ENCODE measurements around the gene CACNB4.
"Not testable (repeated sequence)": the region's sequence is repeated elsewhere in the genome, so short reads cannot be mapped to it uniquely, and the experiment has no call there.

Gene CACNB4

GRCh38 chr2:151942540-151943205, 156.2 kb downstream of the CACNB4 start:
- DNase-seq (ENCODE audit: low read depth): not testable (repeated sequence)

DNA sequence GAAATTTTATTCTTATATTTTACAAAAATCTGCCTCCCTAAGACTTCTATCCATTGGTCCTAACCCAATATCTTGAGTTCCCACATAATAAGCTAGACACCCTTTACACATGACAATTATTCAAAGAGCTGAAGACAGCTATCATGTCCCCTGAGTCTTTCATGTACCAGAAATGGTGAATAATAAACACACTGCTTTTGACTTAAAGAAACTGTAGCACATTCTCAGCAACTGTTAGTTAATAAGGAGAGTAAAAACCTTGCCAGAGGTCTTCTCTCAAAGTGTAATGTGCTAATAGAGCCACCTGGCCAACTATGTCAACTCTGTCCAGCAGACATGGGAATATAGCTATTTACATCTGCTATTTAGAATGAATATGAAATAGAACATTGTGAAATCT, 160.9 kb downstream of the CACNB4 start:
- DNase-seq (ENCODE audit: low read depth): no peak

GRCh38 chr2:151936626-151937025, 162.2 kb downstream of the CACNB4 start:
- no peak for DNase-seq (ENCODE audit: low read depth)

DNA sequence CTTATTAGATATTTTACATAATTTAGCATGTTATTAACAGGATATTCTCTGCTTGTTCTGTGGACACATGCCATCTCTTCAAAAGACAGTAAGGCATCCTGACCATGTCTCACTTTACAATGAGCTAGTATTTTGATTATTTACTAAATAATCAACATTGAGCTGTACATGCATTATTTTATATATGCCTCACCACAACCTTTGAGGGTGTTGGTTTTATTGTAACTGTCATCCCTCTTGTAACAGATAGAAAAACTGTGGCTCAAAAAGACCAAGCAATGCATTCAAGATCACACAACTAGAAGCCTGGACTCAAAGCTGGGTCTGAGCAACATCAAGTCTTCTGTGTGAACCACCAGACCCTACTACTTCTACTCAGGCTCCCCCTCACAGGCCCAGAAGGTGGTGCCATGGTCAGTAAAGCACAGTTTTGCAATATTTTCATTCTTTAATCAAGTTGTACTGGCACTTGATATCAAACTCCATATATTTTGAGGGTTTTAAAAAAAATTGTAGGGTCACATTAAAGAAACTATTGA, 165.5 kb downstream of the CACNB4 start:
- no peak for DNase-seq (ENCODE audit: low read depth)

DNA sequence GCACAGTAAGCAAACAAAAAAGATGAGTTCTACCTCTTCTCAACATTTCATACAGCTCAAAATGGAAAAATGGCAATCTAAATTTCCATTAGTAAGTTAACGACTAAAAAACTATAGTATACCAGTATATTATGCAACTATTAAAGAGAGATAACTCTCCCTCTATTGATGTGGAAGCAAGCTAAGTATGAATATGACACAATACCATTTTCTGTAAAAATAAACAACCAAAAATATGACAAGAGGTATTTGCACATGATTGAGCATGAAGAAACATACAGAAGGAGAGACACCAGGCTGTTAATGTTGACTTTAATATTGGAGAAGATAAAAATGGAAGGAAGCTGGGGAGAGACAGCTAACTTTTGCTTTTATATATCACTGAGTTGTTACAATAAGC, 167.1 kb downstream of the CACNB4 start:
- DNase-seq (ENCODE audit: low read depth): no peak

GRCh38 chr2:151931030-151931611, 167.7 kb downstream of the CACNB4 start:
- no peak for DNase-seq (ENCODE audit: low read depth)

- DNase-seq (ENCODE audit: low read depth): no peak
Measured at GRCh38 chr2:151930042-151930441, 168.8 kb downstream of the CACNB4 start.

DNA sequence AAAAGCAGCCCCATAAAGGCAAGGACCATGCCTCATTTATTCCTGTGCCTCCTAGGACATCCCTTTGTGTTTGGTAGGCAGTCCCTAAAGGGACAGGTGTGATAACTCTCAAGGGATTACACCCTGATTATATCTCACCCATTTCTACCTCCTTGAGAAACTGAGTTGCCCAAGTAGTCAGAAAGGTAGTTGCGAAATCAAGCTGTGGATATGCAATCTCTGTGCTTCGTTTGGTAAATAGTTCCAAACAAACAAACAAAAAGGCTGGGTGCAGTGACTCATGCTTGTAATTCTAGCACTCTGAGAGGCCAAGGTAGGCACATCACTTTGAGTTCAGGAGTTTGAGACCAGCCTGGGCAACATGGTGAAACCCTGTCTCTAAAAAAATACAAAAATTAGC, 170.5 kb downstream of the CACNB4 start:
- DNase-seq (ENCODE audit: low read depth): no peak

DNA sequence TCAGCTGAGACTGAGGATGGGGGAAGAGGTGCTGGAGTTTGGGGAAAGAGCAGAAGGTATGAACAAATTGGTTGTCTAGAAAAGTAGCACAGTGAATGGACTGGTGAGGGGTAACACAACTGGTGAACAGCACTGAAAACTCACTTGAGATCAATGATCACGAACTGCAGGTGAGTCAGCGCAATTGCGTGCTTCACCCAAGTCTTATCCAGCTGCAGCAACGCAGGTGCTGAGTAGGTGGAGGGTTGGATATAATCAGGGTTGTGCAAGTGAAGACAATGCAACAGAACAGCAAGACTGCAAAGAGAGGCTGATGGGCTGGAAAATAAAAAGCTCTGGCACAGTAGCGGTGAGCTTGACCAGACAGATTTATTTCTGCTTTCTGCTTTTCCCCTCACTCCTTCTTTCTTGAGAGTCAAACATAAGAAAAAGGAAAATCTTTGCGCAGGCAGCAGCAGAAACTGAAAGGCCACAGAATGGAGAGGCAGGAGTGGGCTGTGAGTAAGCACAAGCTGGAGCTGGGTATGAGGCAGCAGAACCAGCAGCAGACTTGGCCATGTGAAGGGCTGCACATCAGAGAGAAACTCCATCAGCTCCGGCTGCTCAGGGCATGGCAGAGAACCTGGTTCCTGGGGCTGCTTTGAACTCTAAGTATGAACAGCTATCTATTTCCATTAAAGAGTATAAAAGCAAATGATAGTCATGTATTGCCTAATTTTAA, 171.2 kb downstream of the CACNB4 start:
- no peak for DNase-seq (ENCODE audit: low read depth)

DNA sequence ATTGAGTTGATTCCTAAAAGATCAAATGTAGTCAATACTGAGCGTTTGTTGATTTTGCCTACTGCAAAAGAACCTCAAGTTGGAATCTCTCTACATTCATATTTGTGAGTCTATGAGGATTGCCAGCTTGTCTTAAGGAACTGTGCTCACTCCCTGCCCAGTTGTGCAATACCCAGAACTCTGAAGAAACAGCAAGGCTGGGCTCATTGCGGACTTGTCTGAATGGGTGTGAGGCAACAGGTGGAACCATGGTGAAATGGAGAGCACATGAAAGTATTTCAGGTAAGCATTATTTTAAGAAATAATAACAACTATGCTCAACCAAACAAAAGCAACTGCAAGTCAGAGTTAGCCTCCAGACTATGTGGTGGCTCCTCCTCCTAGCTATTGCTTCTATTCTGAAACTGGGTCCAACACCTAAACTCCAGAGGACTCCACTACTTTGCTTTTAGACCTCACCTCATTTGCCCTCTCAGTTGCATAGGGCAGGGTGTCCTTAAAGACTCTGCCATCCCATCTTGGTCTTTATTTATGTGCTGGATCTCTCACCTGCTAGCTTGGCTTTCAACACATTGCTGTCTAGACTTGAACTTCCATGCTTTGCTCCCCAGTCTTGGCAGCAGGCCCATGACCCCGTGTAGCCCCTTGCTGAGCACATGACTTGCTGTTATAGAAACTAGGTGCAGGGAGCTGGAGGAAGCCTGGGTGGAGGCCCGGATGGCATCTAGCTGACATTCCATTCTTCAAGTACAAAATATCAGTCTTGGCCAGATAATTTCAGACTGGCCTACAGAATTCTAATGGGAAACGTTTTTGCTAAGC, 175.8 kb downstream of the CACNB4 start:
- DNase-seq (ENCODE audit: low read depth): no peak

DNA sequence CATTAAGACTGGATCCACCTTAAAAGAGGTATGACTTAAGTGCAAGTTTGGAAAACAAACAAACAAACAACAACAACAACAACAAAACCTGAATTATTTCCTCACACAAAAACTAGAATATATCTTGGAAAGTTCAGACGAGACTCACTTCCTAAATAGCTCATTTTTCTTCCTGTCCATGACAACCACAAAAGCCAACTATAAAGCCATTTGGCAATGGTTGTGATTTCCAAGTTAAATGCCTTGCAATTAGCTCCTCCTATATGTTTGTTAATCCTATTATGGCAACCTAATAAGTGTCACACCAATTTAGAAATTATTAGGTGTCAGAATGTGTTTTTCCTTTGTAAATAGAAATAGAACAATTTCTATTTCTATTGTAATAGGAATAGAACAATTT, 179.1 kb downstream of the CACNB4 start:
- DNase-seq (ENCODE audit: low read depth): no peak

- DNase-seq (ENCODE audit: low read depth): no peak
Measured at GRCh38 chr2:151918308-151918707, 180.5 kb downstream of the CACNB4 start.

DNA sequence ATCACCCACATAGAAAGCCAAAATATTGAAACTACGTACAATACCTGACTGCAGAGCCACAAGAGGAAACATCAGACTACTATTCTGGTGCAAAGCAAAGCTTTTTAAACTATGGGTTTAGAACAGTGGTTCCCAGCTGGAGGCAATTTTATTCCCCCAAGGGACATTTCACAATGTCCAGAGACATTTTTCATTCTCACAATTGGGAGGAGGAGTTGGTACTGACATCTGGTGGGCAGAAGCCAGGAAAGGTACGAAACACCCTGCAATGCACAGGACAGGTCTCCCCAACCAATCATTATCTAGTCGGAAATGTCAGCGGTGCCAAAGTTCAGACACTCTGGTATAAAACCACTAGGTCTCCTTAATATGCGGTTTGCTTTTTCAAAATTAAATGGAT, 182.2 kb downstream of the CACNB4 start:
- DNase-seq (ENCODE audit: low read depth): no peak

DNA sequence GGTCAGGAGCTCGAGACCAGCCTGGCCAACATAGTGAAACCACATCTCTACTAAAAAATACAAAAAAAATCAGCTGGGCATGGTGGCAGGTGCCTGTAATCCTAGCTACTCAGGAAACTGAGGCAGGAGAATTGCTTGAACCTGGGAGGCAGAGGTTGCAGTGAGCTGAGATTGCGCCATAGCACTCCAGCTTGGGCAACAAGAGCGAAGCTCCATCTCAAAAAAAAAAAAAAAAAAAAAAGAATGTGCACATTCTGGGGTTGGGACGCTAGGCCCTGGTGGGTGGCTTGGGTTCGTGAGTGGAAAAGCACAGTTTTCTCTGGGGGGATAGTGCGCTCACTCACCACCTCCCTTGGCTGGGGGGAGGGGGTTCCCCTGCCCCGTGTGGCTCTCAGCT, 183.2 kb downstream of the CACNB4 start:
- DNase-seq (ENCODE audit: low read depth): not testable (repeated sequence)

DNA sequence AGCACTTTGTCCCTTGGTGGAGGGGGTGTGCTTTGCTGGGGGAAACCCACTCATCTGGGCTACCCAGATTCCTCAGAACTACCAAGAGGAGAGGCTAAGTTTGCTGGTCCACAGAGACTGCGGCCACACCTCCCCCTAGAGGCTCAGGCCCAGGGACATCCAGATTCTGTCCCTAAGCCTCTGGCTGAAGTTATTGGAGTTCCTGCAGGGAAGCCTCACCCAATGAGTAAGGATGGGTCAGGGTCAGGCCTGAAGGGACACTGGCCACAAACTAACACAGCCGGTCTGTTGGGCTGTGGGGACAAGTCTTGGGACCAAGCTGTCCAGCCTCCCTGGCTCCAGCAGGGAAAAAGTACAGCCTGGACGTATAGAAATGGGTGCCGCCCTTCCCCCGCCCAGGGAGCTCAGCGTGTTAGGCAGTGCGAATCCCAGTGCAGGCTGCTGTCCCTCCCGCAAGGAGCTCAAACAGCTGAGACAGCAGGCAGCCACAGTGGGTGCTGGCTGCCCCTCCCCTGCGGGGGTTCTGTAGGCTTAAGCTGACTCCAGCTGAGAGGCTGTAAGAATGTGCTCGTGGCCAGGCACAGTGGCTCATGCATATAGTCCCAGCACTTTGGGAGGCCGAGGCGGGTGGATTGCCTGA, 183.7 kb downstream of the CACNB4 start:
- no peak for DNase-seq (ENCODE audit: low read depth)

- no peak for DNase-seq (ENCODE audit: low read depth)
Measured at GRCh38 chr2:151908204-151908882, 190.5 kb downstream of the CACNB4 start.

- DNase-seq (ENCODE audit: low read depth): no peak
Measured at GRCh38 chr2:151907286-151908203, 191.3 kb downstream of the CACNB4 start.

DNA sequence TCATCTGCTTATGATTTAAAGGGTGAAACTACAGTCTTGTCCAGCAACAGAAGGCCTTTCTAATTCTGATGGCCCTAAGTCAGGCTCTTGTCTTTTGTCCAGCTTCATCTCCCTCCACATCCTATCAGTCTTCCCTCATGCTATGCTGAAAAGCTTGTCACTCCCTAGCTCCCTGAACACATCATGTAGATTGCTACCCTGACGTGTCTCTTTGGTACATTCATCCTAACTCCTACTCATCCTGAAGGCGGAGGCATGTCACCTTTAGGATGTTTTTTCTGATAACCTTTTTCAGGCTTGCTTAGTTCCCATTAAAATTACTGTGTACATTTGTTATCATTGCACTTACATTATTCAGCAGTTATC, 192.2 kb downstream of the CACNB4 start:
- DNase-seq (ENCODE audit: low read depth): no peak

- no peak for DNase-seq (ENCODE audit: low read depth)
Measured at GRCh38 chr2:151905963-151906632, 192.7 kb downstream of the CACNB4 start.

- no peak for DNase-seq (ENCODE audit: low read depth)
Measured at GRCh38 chr2:151904807-151905206, 194.0 kb downstream of the CACNB4 start.

All from activated gamma-delta T cell treated with anti-CD3 and anti-CD28 coated beads, Interleukin-2, amount 50 U/mL, for 16 hours (primary cell).